GM12801 (cell line): ENCODE results near the gene IFT57.

Experiments
- CTCF ChIP-seq: IDR thresholded peaks from one replicate; pipeline ENCODE4 v1.5.1; 2011; ENCODE audit warnings: control low read depth; ENCODE audit not compliant: insufficient read length; ENCODE audit errors: extremely low read depth

The IFT57 gene

GRCh38 chr3:108227131-108227530, 4.9 kb upstream of the IFT57 start:
- no peak for TF ChIP-seq CTCF

GRCh38 chr3:108225221-108225620, 3.0 kb upstream of the IFT57 start:
- no peak for TF ChIP-seq CTCF

GRCh38 chr3:108223928-108224327, 1.7 kb upstream of the IFT57 start:
- no peak for TF ChIP-seq CTCF

- no peak for TF ChIP-seq CTCF
These were observed 785 bp upstream of the IFT57 start for GRCh38 chr3:108222853-108223565.

GRCh38 chr3:108221393-108221792, 831 bp downstream of the IFT57 start:
- no peak for TF ChIP-seq CTCF

- TF ChIP-seq CTCF, result no peak
These were observed 2.9 kb downstream of the IFT57 start for GRCh38 chr3:108219336-108219735.

- TF ChIP-seq CTCF, result no peak
These were observed 3.4 kb downstream of the IFT57 start for GRCh38 chr3:108218811-108219210.

- TF ChIP-seq CTCF, result no peak
These were observed 6.4 kb downstream of the IFT57 start for GRCh38 chr3:108215871-108216270.
